HepG2 (cell line): ENCODE measurements around the gene TFDP2. TPM values are rescaled to one million over a fixed set of nuclear protein-coding genes. Genes with fewer than 3 reads are reported as not detected.

Experiments used
- ATAC-seq: fragments of 200-7000 bp; cut with Tn5 transposase; 3 replicates; pipeline ENCODE4 v1.9.1; 2020; ENCODE audit warnings: mild to moderate bottlenecking, moderate library complexity
- BruUV-seq: library from RNA; stranded (reverse); fragments of 400-500 nt; replicated peaks from 2 replicates; lab custom pipeline; 2021; lab: Mats Ljungman, UMichigan
- CTCF ChIA-PET: fragments of 300-600 bp; formaldehyde crosslinking; extraction: SDS; loops from one replicate; lab custom pipeline; 2021; ENCODE audit warnings: low total read pairs, inconsistent platforms, low intra/inter-chr PET ratio; lab: Yijun Ruan, JAX
- POLR2A ChIA-PET: fragments of 350-600 bp; sonication (Branson Sonifier 250); formaldehyde crosslinking; loops from one replicate; lab custom pipeline; 2020; ENCODE audit warnings: antibody characterized with exemption, inconsistent platforms; lab: Yijun Ruan, JAX
- DNase-seq: peaks from one replicate; pipeline ENCODE4 v3.0.0-alpha.2; 2015; ENCODE audit warnings: low spot score
- FAIRE-seq: peaks from 3 replicates; lab custom pipeline; 2011; peaks lifted over from hg19 to GRCh38; lab: Jason Lieb, UNC
- H2AFZ ChIP-seq: one replicate; pipeline ENCODE4 v1.6.1; 2011; ENCODE audit warnings: low read length, inconsistent platforms
- H3K27ac ChIP-seq: fragments of 300-600 bp; 3 replicates; pipeline ENCODE4 v1.8.0; 2011; ENCODE audit warnings: mixed run types, mild to moderate bottlenecking, mixed read lengths, low read length, inconsistent platforms; ENCODE audit not compliant: insufficient read depth; ENCODE audit errors: extremely low read length
- H3K27me3 ChIP-seq, 2 experiments: fragments of 200-600 bp in 1 of 2; 2 replicates in 1 of 2; 3 replicates in 1 of 2; pipeline versions ENCODE4 v1.6.0 to v1.8.0; 2011; ENCODE audit warnings: low read length in 2 of 2, mild to moderate bottlenecking in 2 of 2, moderate library complexity in 2 of 2, inconsistent platforms in 1 of 2; ENCODE audit not compliant: insufficient read depth in 2 of 2, control insufficient read depth in 1 of 2
- H3K36me3 ChIP-seq, 2 experiments: fragments of 200-600 bp in 1 of 2; replicated peaks in 1 of 2; 2 replicates in 1 of 2; 3 replicates in 1 of 2; pipeline versions ENCODE4 v1.5.1 to v1.8.0; 2011; ENCODE audit warnings: low read length in 2 of 2, inconsistent platforms in 1 of 2; ENCODE audit not compliant: insufficient read depth in 2 of 2, control insufficient read depth in 1 of 2
- H3K4me1 ChIP-seq: 2 replicates; pipeline ENCODE4 v1.5.1; 2012; ENCODE audit warnings: low read length, inconsistent platforms; ENCODE audit not compliant: insufficient read depth
- H3K4me2 ChIP-seq: 2 replicates; pipeline ENCODE4 v1.6.0; 2011; ENCODE audit warnings: low read depth, low read length, inconsistent platforms
- H3K4me3 ChIP-seq, 3 experiments: fragments of 200-600 bp in 1 of 3; sonication (generic), shearing (Covaris generic) in 1 of 3; replicated peaks in 1 of 3; 2 replicates each; pipeline ENCODE4 v1.5.1; 2011 to 2016; ENCODE audit warnings: low read length in 3 of 3, inconsistent platforms in 2 of 3, low read depth in 2 of 3, mild to moderate bottlenecking in 2 of 3, control low read depth in 1 of 3, mixed read lengths in 1 of 3; ENCODE audit not compliant: insufficient read depth in 1 of 3
- H3K79me2 ChIP-seq: one replicate; pipeline ENCODE4 v1.6.1; 2011; ENCODE audit warnings: low read length, inconsistent platforms; ENCODE audit not compliant: insufficient read depth
- H3K9ac ChIP-seq: 2 replicates; pipeline ENCODE4 v1.6.0; 2011; ENCODE audit warnings: mild to moderate bottlenecking, low read depth, low read length, inconsistent platforms; ENCODE audit not compliant: insufficient read depth
- H3K9me3 ChIP-seq: 2 replicates; pipeline ENCODE4 v1.5.1; 2012; ENCODE audit warnings: mild to moderate bottlenecking, low read length
- H4K20me1 ChIP-seq: 2 replicates; pipeline ENCODE4 v1.6.0; 2011; ENCODE audit warnings: inconsistent platforms, mild to moderate bottlenecking, low read length, moderate library complexity; ENCODE audit not compliant: insufficient read depth
- CEBPG ChIP-seq: IDR thresholded peaks from 2 replicates; pipeline ENCODE4 v1.6.1; 2016
- CSRNP2 ChIP-seq: sonication (generic); formaldehyde crosslinking; conservative IDR thresholded peaks from 2 replicates; pipeline ENCODE4 v1.8.0; 2022; ENCODE audit warnings: low read depth, missing genetic modification reagents
- E2F1 ChIP-seq: sonication (generic); formaldehyde crosslinking; IDR thresholded peaks from 2 replicates; pipeline ENCODE4 v1.5.0; 2020; ENCODE audit warnings: missing genetic modification reagents
- ETV6 ChIP-seq: sonication (generic); formaldehyde crosslinking; conservative IDR thresholded peaks from 2 replicates; pipeline ENCODE4 v1.4.0; 2020; ENCODE audit warnings: missing genetic modification reagents
- HDAC1 ChIP-seq: sonication (generic); formaldehyde crosslinking; IDR thresholded peaks from 2 replicates; pipeline ENCODE4 v1.5.1; 2020; ENCODE audit warnings: mild to moderate bottlenecking, missing genetic modification reagents
- HES4 ChIP-seq: sonication (generic); formaldehyde crosslinking; IDR thresholded peaks from 2 replicates; pipeline ENCODE4 v1.9.0; 2021; ENCODE audit warnings: mild to moderate bottlenecking, missing genetic modification reagents, borderline replicate concordance
- MAFF ChIP-seq: IDR thresholded peaks from 2 replicates; pipeline ENCODE4 v1.6.1; 2011; ENCODE audit warnings: low read depth, low read length, improper control_type of control experiment
- MAFK ChIP-seq, 2 experiments: IDR thresholded peaks in 1 of 2; conservative IDR thresholded peaks in 1 of 2; 2 replicates each; pipeline ENCODE4 v1.6.1; 2011; ENCODE audit warnings: improper control_type of control experiment in 2 of 2, low read length in 2 of 2
- MED13 ChIP-seq: sonication (generic); formaldehyde crosslinking; IDR thresholded peaks from 2 replicates; pipeline ENCODE4 v1.5.0; 2020; ENCODE audit warnings: missing genetic modification reagents
- NFE2L1 ChIP-seq: sonication (generic); formaldehyde crosslinking; IDR thresholded peaks from 2 replicates; pipeline ENCODE4 v1.4.0; 2020; ENCODE audit warnings: missing genetic modification reagents, mild to moderate bottlenecking, borderline replicate concordance
- SMYD3 ChIP-seq: sonication (generic); formaldehyde crosslinking; IDR thresholded peaks from 2 replicates; pipeline ENCODE4 v1.8.1; 2023; ENCODE audit warnings: mild to moderate bottlenecking, missing genetic modification reagents
- ZNF33A ChIP-seq: sonication (generic); formaldehyde crosslinking; IDR thresholded peaks from 2 replicates; pipeline ENCODE4 v1.5.1; 2020; ENCODE audit warnings: missing genetic modification reagents, mild to moderate bottlenecking, moderate library complexity, borderline replicate concordance
- ZNF530 ChIP-seq: sonication (generic); formaldehyde crosslinking; IDR thresholded peaks from 2 replicates; pipeline ENCODE4 v1.5.0; 2020; ENCODE audit warnings: low read depth, mild to moderate bottlenecking, missing genetic modification reagents
- WGBS: methylation state at CpG from one replicate; pipeline ENCODE4 v1.1.6; 2017; ENCODE audit warnings: low lambda C conversion rate; 5-methylcytosine and 5-hydroxymethylcytosine counted together
- in situ Hi-C: cut with HindIII; loops from 2 replicates; pipeline ENCODE4 v1.10.0; 2017; ENCODE audit warnings: low pct_unique_long_range_greater_than_20kb; ENCODE audit not compliant: extremely low pct_ligation_motif_present
- intact Hi-C: fragments of 100-400 bp; cut with micrococcal nuclease; formaldehyde crosslinking; loops from one replicate; pipeline ENCODE4 v1.10.0; 2022; ENCODE audit not compliant: unreplicated experiment
- polyA plus RNA-seq, 8 experiments: library from polyadenylated mRNA; depleted of rRNA in 3 of 8; stranded (reverse) in 7 of 8; unstranded in 1 of 8; fragments of >200 nt; fragmentation: Illumina TruSeq in 4 of 8; extraction: Trizol in 4 of 8; gene quantifications; 2 replicates each; pipeline versions ENCODE4 v1.2.1 to v1.2.3, GENCODE V29; 2011 to 2016; ENCODE audit warnings: low read depth in 4 of 8, missing spikeins in 1 of 8, mixed read lengths in 1 of 8; ENCODE audit not compliant: insufficient read depth in 1 of 8
- total RNA-seq, 5 experiments: library from RNA; depleted of rRNA; stranded (reverse); fragments of >200 nt; fragmentation: Illumina TruSeq; extraction: Trizol; gene quantifications; 2 replicates each; pipeline ENCODE4 v1.2.3, GENCODE V29; 2016; ENCODE audit warnings: low read depth in 1 of 5
- TF ChIP-seq, protein P1 (sequence below): sonication (generic); formaldehyde crosslinking; IDR thresholded peaks from 2 replicates; pipeline ENCODE4 v1.4.0; 2020; ENCODE audit warnings: mild to moderate bottlenecking, missing genetic modification reagents

The TFDP2 gene
- total and polyA plus RNA-seq, 2 of the 13 experiments (the other 11 are each of a cell fraction or from before 2014, with no cell fraction given), result 17.9 to 37.4 TPM

- no peaks in the 10 kb centered on the region for H3K27me3 ChIP-seq
- no peak overlapping the region for H3K9ac ChIP-seq
- H4K20me1 ChIP-seq, result no peaks in the 10 kb centered on the region
- WGBS, result 100% methylated on average over 1 of the region's 1 CpG
- H3K36me3 ChIP-seq, result no peaks in the 10 kb centered on the region
- BruUV-seq, result no TSS peak
- TF ChIP-seq ETV6 (CRISPR knock-in tag) (no peak), MAFF (0 out of 2 replicates have a peak, but pooled peaks have one; percentile 16), MAFK (conservative IDR thresholded peaks at IDR 0.05 in 1 of 2, IDR thresholded peaks at IDR 0.05 in 1 of 2; ENCODE audit: low read length in 2 of 2) (peak; percentile 49 to 60; a peak in 2 of 4 replicates)
- no peak overlapping the region for H2AFZ ChIP-seq
- no peak for DNase-seq
- no peaks in the 10 kb centered on the region for H3K4me1 ChIP-seq
- no peak overlapping the region for H3K4me2 ChIP-seq
- no peaks in the 10 kb centered on the region for H3K79me2 ChIP-seq
- H3K9me3 ChIP-seq, result no peaks in the 10 kb centered on the region
- in situ Hi-C loops (no loop called here), intact Hi-C loops (no loop called here)
- ATAC-seq, result no peak
- H3K27ac ChIP-seq, result no peak overlapping the region
- CTCF ChIA-PET, result no interaction called here
- H3K4me3 ChIP-seq, result no peak overlapping the region
- FAIRE-seq, result no peak
- POLR2A ChIA-PET, result no interaction called here
These were observed 140.3 kb downstream of the TFDP2 start for GRCh38 chr3:142009029-142009428.

DNA sequence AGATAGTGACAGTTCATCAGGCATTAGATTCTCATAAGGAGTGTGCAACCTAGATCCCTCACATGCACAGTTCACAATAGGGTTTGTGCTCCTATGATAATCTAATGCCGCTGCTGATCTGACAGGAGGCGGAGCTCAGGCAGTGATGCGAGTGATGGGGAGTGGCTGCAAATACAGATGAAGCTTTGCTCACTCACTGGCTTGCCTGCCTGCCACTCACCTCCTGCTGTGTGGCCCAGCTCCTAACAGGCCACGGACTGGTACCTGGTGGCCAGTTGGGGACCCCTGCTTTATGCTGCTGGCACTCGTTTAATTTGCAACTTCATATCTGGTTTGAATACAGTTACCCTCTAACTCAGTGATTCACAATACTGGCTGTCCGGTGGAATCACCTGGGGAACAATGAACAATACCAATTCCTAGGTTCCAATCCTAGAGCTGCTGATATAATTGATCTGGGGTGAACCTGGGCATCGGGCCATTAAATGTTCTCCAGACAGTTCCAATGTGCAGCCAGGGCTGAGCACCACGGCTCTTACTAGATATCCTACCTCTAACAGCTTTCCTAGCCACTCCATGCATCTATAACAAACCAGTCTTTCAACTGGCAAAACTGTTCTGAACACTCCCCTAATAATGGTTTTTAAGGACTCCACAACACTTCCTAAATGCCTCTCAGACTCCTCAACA, 141.5 kb downstream of the TFDP2 start:
- Histone ChIP-seq H3K9me3 (no peaks in the 10 kb centered on the region), H2AFZ (no peak overlapping the region), H3K36me3 (no peaks in the 10 kb centered on the region), H3K79me2 (no peaks in the 10 kb centered on the region), H3K9ac (no peak overlapping the region), H3K27ac (no peak overlapping the region), H3K4me1 (no peaks in the 10 kb centered on the region), H3K4me3 (no peak overlapping the region), H4K20me1 (no peaks in the 10 kb centered on the region), H3K4me2 (no peak overlapping the region), H3K27me3 (no peaks in the 10 kb centered on the region)
- POLR2A ChIA-PET, result no interaction called here
- CTCF ChIA-PET, result no interaction called here
- in situ Hi-C loops, result no loop called here
- ATAC-seq, result no peak
- DNase-seq, result no peak
- WGBS, result 93% methylated on average over 6 of the region's 8 CpGs
- intact Hi-C loops, result no loop called here
- FAIRE-seq, result no peak
- no TSS peak for BruUV-seq
- TF ChIP-seq MED13 (CRISPR knock-in tag) (no peak), CEBPG (CRISPR knock-in tag) (no peak), CSRNP2 (CRISPR knock-in tag) (no peak), SMYD3 (CRISPR knock-in tag) (no peak), HDAC1 (CRISPR knock-in tag) (no peak), ZNF33A (CRISPR knock-in tag) (no peak), HES4 (CRISPR knock-in tag) (no peak), NFE2L1 (CRISPR knock-in tag) (no peak), E2F1 (no peak), ZNF530 (no peak)
- TF ChIP-seq, protein P1, sequence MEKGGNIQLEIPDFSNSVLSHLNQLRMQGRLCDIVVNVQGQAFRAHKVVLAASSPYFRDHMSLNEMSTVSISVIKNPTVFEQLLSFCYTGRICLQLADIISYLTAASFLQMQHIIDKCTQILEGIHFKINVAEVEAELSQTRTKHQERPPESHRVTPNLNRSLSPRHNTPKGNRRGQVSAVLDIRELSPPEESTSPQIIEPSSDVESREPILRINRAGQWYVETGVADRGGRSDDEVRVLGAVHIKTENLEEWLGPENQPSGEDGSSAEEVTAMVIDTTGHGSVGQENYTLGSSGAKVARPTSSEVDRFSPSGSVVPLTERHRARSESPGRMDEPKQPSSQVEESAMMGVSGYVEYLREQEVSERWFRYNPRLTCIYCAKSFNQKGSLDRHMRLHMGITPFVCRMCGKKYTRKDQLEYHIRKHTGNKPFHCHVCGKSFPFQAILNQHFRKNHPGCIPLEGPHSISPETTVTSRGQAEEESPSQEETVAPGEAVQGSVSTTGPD, result no peak
